Myocyte (in vitro differentiated cells): ENCODE data around the gene GDF10. TPM values are rescaled to one million over a fixed set of nuclear protein-coding genes. Genes with fewer than 3 reads are reported as not detected.

Experiments used
- DNase-seq: peaks from one replicate; pipeline ENCODE4 v3.0.0-alpha.2; 2012; ENCODE audit warnings: low read depth
- total RNA-seq: library from RNA; depleted of rRNA; stranded (reverse); fragments of >200 nt; gene quantifications from 2 replicates; pipeline ENCODE4 v1.2.3, GENCODE V29; 2014

The GDF10 gene
- total RNA-seq, 1 donor from 2014 or later: not detected

DNA sequence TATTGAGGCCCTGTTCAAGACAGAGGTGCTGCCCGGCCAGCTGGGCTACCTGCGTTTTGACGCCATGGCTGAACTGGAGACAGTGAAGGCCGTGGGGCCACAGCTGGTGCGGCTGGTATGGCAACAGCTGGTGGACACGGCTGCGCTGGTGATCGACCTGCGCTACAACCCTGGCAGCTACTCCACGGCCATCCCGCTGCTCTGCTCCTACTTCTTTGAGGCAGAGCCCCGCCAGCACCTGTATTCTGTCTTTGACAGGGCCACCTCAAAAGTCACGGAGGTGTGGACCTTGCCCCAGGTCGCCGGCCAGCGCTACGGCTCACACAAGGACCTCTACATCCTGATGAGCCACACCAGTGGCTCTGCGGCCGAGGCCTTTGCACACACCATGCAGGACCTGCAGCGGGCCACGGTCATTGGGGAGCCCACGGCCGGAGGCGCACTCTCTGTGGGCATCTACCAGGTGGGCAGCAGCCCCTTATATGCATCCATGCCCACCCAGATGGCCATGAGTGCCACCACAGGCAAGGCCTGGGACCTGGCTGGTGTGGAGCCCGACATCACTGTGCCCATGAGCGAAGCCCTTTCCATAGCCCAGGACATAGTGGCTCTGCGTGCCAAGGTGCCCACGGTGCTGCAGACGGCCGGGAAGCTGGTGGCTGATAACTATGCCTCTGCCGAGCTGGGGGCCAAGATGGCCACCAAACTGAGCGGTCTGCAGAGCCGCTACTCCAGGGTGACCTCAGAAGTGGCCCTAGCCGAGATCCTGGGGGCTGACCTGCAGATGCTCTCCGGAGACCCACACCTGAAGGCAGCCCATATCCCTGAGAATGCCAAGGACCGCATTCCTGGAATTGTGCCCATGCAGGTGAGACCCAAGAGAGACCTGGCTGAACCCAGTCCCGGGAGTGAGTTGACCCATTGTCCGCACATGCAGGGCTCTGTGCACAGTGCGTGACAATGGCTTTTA is 51.0 kb downstream of the GDF10 start:
- DNase-seq: no peak

DNA sequence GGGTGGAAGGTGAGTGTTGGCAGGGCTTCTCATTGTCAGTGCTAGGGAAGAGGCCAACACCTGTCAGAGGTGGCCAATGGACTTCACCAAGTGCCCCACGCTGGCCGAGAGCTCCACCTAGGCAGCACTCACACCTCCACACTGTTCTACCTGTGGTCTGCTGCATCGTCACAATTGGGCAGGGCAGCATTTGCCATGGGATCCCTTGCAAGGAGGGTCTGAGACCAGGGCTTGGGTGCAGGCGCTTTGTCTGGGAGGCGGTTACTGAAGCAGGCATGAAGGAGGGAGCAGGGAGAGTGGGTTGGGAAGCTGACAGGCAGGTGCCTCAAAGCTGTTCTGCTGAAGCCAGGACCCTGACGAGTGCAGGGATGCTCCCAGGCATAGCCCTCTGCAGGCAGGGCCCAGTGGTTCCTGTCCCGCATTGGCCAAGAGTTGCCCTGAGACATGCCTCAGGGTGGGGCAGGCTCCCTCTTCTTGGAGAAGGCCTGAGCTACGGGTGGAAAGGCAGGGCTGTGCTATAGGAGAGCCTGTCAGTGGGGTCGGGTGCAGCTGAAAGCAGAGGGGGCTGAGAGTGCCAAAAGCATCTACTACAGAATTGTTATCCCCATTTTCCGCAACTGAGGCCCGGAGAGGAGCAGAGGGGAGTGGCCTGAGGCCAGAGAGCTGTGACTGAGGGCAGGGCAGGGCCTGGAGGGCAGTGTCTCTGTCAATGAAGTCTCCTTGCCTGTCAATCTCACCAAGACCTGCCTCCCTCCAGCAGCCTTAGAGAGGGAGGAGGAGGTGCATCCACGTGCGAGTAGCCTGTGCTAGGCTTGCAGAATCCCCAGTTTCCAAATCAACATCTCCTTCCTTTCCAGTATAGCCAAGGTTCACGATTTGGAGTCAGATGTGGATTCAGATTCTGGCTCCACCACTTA is 52.2 kb downstream of the GDF10 start:
- no peak for DNase-seq

GRCh38 chr10:47353351-47353750 is 53.4 kb downstream of the GDF10 start:
- DNase-seq: no peak

DNA sequence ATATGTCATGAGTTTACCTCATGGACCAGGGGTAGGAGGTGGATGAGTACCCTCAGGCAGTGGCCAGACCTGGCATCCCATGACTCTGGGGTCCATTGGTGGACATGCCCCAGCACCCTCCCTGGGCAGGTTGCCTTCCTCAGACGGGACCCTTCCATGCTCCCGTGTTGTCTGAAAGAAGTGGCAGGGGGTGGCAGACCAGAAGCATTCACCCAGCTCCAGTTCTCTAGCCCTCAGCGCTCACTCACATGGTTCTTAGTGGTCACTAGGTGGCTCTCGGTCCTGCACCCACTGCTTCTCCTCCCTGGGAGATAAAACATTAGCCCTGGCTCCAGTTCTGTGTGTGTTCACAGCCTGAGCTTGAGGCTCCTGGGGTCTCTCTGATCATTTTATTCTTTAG is 54.2 kb downstream of the GDF10 start:
- DNase-seq: peak; percentile 14

DNA sequence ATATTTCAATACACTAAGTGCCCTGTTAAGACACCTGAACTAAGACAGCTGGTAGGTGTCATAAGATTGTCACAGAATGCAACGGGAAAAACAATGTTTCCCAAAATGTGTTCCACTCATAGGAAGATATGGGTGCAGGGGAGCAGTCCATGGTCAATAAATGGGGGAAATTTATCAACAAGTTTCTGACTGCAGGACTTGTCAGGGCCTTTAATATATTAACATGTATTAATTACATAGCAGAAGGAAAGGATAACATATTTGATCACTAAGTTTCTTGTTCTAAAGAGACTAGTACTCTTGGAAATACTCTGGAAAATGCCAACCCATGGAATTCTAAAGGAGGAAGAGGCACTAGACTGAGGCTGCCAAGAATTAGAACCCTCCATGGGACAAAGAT is 54.9 kb downstream of the GDF10 start:
- no peak for DNase-seq

DNA sequence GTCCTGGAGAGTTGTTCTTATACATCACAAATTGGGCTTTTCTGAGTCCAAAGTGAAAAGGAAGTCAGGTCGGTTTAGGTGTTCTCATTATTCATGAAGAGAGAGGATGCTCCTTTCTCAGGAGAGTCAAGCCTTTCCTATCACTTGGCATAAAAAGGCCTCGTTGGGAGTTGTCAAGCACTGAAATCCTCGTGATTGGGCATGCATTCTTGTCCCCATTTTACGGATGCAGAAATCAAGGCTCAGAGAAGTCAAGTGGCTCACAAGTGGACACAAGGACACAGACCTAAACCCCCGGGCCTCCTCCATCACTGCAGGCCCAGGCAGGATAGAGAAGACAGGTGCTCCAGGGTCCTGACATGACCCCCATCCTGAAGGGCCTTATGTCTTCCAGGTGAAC is 56.7 kb downstream of the GDF10 start:
- DNase-seq: no peak

GRCh38 chr10:47357131-47357582 is 57.2 kb downstream of the GDF10 start:
- DNase-seq: no peak

DNA sequence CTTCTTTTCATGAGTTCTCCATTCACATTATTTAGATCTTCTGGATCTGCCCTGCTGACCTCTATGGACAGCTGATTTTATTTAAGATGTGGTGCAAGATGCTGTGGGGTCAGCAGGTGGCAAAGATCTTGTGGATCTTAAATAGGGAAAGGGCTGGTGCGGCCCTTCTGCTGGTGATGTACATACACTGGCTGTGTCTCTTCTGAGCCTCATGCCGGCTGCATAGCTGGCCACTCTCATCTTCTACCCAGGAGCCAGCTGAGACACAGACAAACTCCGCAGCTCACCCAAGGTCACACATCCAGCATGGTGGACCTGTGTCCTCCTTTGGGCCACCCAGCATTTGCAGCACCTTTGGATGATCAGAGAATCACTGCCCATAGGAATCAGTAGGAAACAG is 57.9 kb downstream of the GDF10 start:
- no peak for DNase-seq

DNA sequence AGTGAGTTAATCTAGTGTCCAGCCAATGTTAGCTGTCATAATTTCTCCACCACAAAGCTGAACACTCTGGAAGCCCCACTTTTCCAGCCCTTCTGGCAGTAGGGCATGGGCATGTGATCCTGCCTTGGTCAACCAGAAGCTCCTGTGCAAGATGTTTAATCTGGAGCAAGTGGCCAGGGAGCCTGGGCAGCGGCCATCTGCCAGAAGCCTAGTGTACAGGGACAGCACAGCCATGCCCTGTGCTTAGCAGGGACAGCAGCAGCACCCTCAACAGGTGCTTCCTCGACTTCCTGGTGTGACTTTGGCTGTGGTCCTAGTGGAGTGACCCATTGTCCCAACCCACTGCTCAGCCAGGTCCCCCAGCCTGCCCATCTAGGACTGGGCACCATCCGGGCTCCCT is 58.5 kb downstream of the GDF10 start:
- no peak for DNase-seq

GRCh38 chr10:47359101-47359500 is 59.1 kb downstream of the GDF10 start:
- no peak for DNase-seq

- DNase-seq: no peak
These were observed 59.8 kb downstream of the GDF10 start for GRCh38 chr10:47359626-47360418.

DNA sequence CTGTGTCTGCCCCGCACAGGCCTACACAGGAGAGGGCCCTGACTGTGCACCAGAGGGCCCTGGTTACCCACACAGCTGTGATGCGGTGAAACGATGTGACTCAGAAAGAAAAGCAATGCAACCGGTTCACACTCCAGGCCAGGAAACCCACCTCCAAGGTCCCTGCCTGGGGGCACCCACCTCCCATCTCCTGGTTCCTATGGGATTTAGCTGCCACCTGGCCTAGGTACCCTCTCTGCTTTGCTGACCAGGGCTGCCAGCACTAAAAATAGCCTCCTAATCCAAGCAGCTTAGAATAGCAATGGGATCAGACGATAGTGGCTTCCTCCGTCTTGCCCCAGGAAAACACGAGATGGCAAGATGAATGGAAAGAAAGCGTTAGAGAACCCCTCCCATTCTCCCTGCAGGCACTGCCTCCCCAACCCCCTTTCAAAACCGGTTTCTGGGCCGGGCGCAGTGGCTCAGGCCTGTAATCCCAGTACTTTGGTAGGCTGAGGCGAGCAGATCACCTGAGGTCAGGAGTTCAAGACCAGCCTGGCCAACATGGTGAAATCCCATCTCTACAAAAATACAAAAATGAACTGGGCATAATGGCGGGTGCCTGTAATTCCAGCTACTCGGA is 60.5 kb downstream of the GDF10 start:
- DNase-seq: peak; percentile 18

GRCh38 chr10:47361293-47361692 is 61.3 kb downstream of the GDF10 start:
- DNase-seq: peak; percentile 43

DNA sequence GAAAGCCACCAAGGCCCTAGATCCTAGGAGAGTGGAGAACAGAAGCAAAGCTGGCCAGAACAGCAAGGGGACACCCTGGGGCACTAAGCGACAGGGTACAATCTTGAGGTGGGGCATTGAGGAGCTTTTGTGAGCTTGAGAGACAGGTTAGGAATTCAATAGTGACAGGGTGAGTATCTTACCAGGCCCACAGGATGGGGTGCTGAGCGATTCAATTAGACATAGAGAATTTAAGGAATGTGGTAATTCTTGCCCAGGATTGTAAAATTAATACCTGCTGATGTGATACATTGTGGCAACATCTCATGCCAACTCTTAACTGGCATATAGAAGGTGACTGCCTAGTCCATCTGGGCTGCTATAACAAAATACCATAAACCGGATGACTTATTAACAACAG is 62.2 kb downstream of the GDF10 start:
- DNase-seq: no peak

Other genes with a start within 250 kb of the GDF10 start
- gene GDF2, start 22.3 kb downstream of the GDF10 start, total RNA-seq: not detected in 2 replicates
- not detected in 2 replicates for gene RBP3, start 48.2 kb downstream of the GDF10 start, total RNA-seq
- 0.19 and 0.31 TPM in 2 replicates for gene ZNF488, start 84.1 kb downstream of the GDF10 start, total RNA-seq
- gene ANXA8, start 183.9 kb downstream of the GDF10 start, total RNA-seq: not detected in 2 replicates
- gene FAM25G, start 191.5 kb downstream of the GDF10 start, total RNA-seq: not detected in 2 replicates
- gene AGAP9, start 223.4 kb downstream of the GDF10 start, total RNA-seq: 2.0 and 3.5 TPM in 2 replicates